Liver (tissue), 9 donors: ENCODE measurements around the gene NDUFAF2. TPM values are rescaled to one million over a fixed set of nuclear protein-coding genes. Genes with fewer than 3 reads are reported as not detected.

Source experiments
- DNase-seq: peaks from one replicate; pipeline ENCODE4 v3.0.0-alpha.2; 2017; ENCODE audit warnings: low spot score
- H3K27ac ChIP-seq, 2 donors: one replicate each; pipeline ENCODE4 v1.7.0; 2013; ENCODE audit warnings: inconsistent platforms in 2 of 2, low read length in 2 of 2, control low read depth in 1 of 2, low read depth in 1 of 2, mild to moderate bottlenecking in 1 of 2
- H3K27me3 ChIP-seq, 4 donors: one replicate each; pipeline versions ENCODE4 v1.6.1 to v1.7.0; 2013; ENCODE audit warnings: low read length in 3 of 4, inconsistent platforms in 1 of 4, mild to moderate bottlenecking in 1 of 4, moderate library complexity in 1 of 4; ENCODE audit not compliant: control insufficient read depth in 4 of 4, insufficient read depth in 4 of 4
- H3K36me3 ChIP-seq, 4 donors: one replicate each; pipeline versions ENCODE4 v1.6.1 to v1.7.0; 2013; ENCODE audit warnings: low read length in 3 of 4, mild to moderate bottlenecking in 3 of 4, low read depth in 1 of 4, moderate library complexity in 1 of 4; ENCODE audit not compliant: control insufficient read depth in 4 of 4, insufficient read depth in 3 of 4
- H3K4me1 ChIP-seq, 4 donors: one replicate each; pipeline versions ENCODE4 v1.6.1 to v1.7.0; 2013; ENCODE audit warnings: low read length in 3 of 4, mild to moderate bottlenecking in 3 of 4, moderate library complexity in 1 of 4; ENCODE audit not compliant: control insufficient read depth in 4 of 4, insufficient read depth in 4 of 4
- H3K4me3 ChIP-seq, 3 donors: one replicate each; pipeline versions ENCODE4 v1.6.1 to v1.7.0; 2013; ENCODE audit warnings: low read length in 3 of 3, control low read depth in 1 of 3, low read depth in 1 of 3, mild to moderate bottlenecking in 1 of 3
- H3K9ac ChIP-seq, 2 donors: one replicate each; pipeline ENCODE4 v1.7.0; 2013; ENCODE audit warnings: low read length in 2 of 2, mild to moderate bottlenecking in 2 of 2, moderate library complexity in 2 of 2, control low read depth in 1 of 2, low read depth in 1 of 2
- H3K9me3 ChIP-seq, 4 donors: one replicate each; pipeline versions ENCODE4 v1.6.1 to v1.7.0; 2013; ENCODE audit warnings: low read length in 3 of 4; ENCODE audit not compliant: control insufficient read depth in 4 of 4
- ATF3 ChIP-seq: IDR thresholded peaks from 2 replicates; pipeline ENCODE4 v1.6.1; 2016; ENCODE audit warnings: antibody characterized with exemption
- EGR1 ChIP-seq, 2 donors: IDR thresholded peaks; 2 replicates each; pipeline ENCODE4 v1.6.1; 2016 to 2018; ENCODE audit warnings: antibody characterized with exemption in 2 of 2, low read depth in 2 of 2
- FOXA1 ChIP-seq: IDR thresholded peaks from 2 replicates; pipeline ENCODE4 v1.6.1; 2016; ENCODE audit warnings: antibody characterized with exemption
- FOXA2 ChIP-seq: IDR thresholded peaks from 2 replicates; pipeline ENCODE4 v1.6.1; 2016; ENCODE audit warnings: antibody characterized with exemption
- HNF4A ChIP-seq, 2 donors: conservative IDR thresholded peaks; 2 replicates each; pipeline ENCODE4 v1.6.1; 2016; ENCODE audit warnings: antibody characterized with exemption in 2 of 2, mild to moderate bottlenecking in 2 of 2
- HNF4G ChIP-seq: IDR thresholded peaks from 2 replicates; pipeline ENCODE4 v1.6.1; 2016; ENCODE audit warnings: antibody characterized with exemption
- JUND ChIP-seq, 2 donors: IDR thresholded peaks; 2 replicates each; pipeline ENCODE4 v1.6.1; 2016; ENCODE audit warnings: antibody characterized with exemption in 2 of 2
- NR2F2 ChIP-seq: IDR thresholded peaks from 2 replicates; pipeline ENCODE4 v1.6.1; 2016; ENCODE audit warnings: antibody characterized with exemption
- RAD21 ChIP-seq, 2 donors: IDR thresholded peaks; 2 replicates each; pipeline ENCODE4 v1.6.1; 2016; ENCODE audit warnings: antibody characterized with exemption in 2 of 2, mild to moderate bottlenecking in 2 of 2
- REST ChIP-seq: IDR thresholded peaks from 2 replicates; pipeline ENCODE4 v1.6.1; 2016; ENCODE audit warnings: antibody characterized with exemption, mild to moderate bottlenecking
- TAF1 ChIP-seq: conservative IDR thresholded peaks from 2 replicates; pipeline ENCODE4 v1.6.1; 2016; ENCODE audit warnings: antibody characterized with exemption, mild to moderate bottlenecking
- YY1 ChIP-seq: IDR thresholded peaks from 2 replicates; pipeline ENCODE4 v1.6.1; 2016; ENCODE audit warnings: antibody characterized with exemption, mild to moderate bottlenecking
- ZBTB33 ChIP-seq: IDR thresholded peaks from 2 replicates; pipeline ENCODE4 v1.6.1; 2016; ENCODE audit warnings: antibody characterized with exemption
- WGBS: extraction: QIAGEN DNeasy Blood & Tissue Kit; methylation state at CpG from one replicate; pipeline ENCODE4 v1.1.7; 2013; 5-methylcytosine and 5-hydroxymethylcytosine counted together
- polyA plus RNA-seq, 2 donors: library from polyadenylated mRNA; stranded (reverse) in 1 of 2; unstranded in 1 of 2; fragments of 200-250 nt in 1 of 2; fragments of >200 nt in 1 of 2; fragmentation: Nextera tagmentation in 1 of 2; extraction: Ambion mirVana in 1 of 2; gene quantifications; one replicate each; pipeline versions ENCODE4 v1.2.1 to v1.2.3, GENCODE V29; 2013 to 2015
- total RNA-seq, 2 donors: library from RNA; depleted of rRNA; stranded (reverse); fragments of >200 nt; gene quantifications; one replicate each; pipeline ENCODE4 v1.2.3, GENCODE V29; 2014
- donor health status: healthy.
- donor health status: healthy.
- donor health status: healthy.
- donor health status: healthy.
- donor health status: healthy.

NDUFAF2 gene
- total and polyA plus RNA-seq, 4 donors, result 4.3 to 21.3 (median 12.5) TPM

GRCh38 chr5:61142811-61143210 is 197.8 kb downstream of the NDUFAF2 start:
- H3K4me1 ChIP-seq, result no peaks in the 10 kb centered on the region
- DNase-seq, result no peak
- WGBS, result 86% methylated on average over 3 of the region's 3 CpGs
- H3K27me3 ChIP-seq, result no peaks in the 10 kb centered on the region
- H3K27ac ChIP-seq, result no peak overlapping the region
- no peak overlapping the region for H3K4me3 ChIP-seq
- TF ChIP-seq RAD21 (IDR thresholded peaks at IDR 0.05) (no peak), YY1 (no peak), ZBTB33 (no peak)
- H3K9ac ChIP-seq, result no peak overlapping the region
- H3K36me3 ChIP-seq, result no peaks in the 10 kb centered on the region
- no peaks in the 10 kb centered on the region for H3K9me3 ChIP-seq

GRCh38 chr5:61148515-61148914 is 203.5 kb downstream of the NDUFAF2 start:
- no peak overlapping the region for H3K4me3 ChIP-seq

GRCh38 chr5:61151893-61152292 is 206.9 kb downstream of the NDUFAF2 start:
- H3K9ac ChIP-seq, result no peak overlapping the region
- WGBS, result 96% methylated on average over 2 of the region's 2 CpGs
- no peaks in the 10 kb centered on the region for H3K27me3 ChIP-seq
- no peaks in the 10 kb centered on the region for H3K36me3 ChIP-seq
- no peak for TF ChIP-seq NR2F2
- no peak for TF ChIP-seq ATF3
- no peak for TF ChIP-seq EGR1 (IDR thresholded peaks at IDR 0.05; ENCODE audit: low read depth in 2 of 2)
- TF ChIP-seq FOXA2, result no peak
- no peak for TF ChIP-seq FOXA1
- no peak for TF ChIP-seq YY1
- no peak for TF ChIP-seq TAF1
- H3K4me3 ChIP-seq, result no peak overlapping the region
- H3K9me3 ChIP-seq, result no peaks in the 10 kb centered on the region
- no peaks in the 10 kb centered on the region for H3K4me1 ChIP-seq
- no peak for DNase-seq
- H3K27ac ChIP-seq, result no peak overlapping the region

More at GRCh38 chr5:61148515-61148914, 203.5 kb downstream of the NDUFAF2 start:
- no peaks in the 10 kb centered on the region for H3K9me3 ChIP-seq
- no peaks in the 10 kb centered on the region for H3K4me1 ChIP-seq
- DNase-seq, result no peak
- H3K9ac ChIP-seq, result no peak overlapping the region
- no peak overlapping the region for H3K27ac ChIP-seq
- no peak for TF ChIP-seq RAD21 (IDR thresholded peaks at IDR 0.05)
- no peak for TF ChIP-seq EGR1 (IDR thresholded peaks at IDR 0.05; ENCODE audit: low read depth in 2 of 2)
- TF ChIP-seq REST, result no peak
- TF ChIP-seq JUND (IDR thresholded peaks at IDR 0.05), result no peak
- TF ChIP-seq FOXA2, result no peak
- no peak for TF ChIP-seq ATF3
- TF ChIP-seq HNF4A (conservative IDR thresholded peaks at IDR 0.05), result no peak
- no peak for TF ChIP-seq HNF4G
- H3K36me3 ChIP-seq, result no peaks in the 10 kb centered on the region
- H3K27me3 ChIP-seq, result no peaks in the 10 kb centered on the region
